GM19452 (cell line): ENCODE results near the gene SERPIND1.

ENCODE experiments used
- ATAC-seq: cut with Tn5 transposase; IDR thresholded peaks from one replicate; pipeline ENCODE4 v1.9.1; 2021; ENCODE audit not compliant: unreplicated experiment

The SERPIND1 gene

DNA sequence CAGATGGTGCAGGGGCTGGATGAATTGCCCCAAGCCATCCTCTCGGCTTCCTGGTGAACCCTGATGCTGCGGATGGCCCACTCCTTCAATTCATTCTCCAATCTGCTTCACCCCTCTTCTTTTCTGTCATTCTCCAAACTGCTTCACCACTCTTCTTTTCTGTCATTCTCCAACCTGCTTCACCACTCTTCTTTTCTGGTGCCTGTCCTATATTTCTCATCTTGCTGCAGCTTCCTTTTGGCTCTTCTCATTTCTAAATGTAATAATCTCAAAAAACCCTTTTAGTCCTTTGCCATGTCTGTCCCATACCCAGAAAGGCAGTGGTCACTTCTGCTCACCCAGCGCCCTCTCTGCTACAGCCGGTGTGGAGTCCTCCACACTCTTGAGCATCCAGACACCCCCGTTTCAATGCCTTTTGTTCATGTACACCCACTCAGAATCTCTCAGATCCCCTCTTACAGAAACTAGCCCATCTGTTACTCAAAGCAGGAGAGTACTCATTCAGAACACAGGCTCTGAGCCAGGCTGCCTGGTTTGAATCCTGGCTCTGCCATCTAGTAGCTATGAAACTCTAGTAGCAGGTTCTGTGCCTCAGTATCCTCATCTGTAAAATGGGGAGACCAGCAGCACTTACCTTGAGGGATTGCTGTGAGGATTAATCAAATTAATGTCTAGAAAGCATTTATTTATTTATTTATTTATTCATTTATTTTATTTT lies 14.9 kb downstream of the SERPIND1 start:
- no peak for ATAC-seq

DNA sequence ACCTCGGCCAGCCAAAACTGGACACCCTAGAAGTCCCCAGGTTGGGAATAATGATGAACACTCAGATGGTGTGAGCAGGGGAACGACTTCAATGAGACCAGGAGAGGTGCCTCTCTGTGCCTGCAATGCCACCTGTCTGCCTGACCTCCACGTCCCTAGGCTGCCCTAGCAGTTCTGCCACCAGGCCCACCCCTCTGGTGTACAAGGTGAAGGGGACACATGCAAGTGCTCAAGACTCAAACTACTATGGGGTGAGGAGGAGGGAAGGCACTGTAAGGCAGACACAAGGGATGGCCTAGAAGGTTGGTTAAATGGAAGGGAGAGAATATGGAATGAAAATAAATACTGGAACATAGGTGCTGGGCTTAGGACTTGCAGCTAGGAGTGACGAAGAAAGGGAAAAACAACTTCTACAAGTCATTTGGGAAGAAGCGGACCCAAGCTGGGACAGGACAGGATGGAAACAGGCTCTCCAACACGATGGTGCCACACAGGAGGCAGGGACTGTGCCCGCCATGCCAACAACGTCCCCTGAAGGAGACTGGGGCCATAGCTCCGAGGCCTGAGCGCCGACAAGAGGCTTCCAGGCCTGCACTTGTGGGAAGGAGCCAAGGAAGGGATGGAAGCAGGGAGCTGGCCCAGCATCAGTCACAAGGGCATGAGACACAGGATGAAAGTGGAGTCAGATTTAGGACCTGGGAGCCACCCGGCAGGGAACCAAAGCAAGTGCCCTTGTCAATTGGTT lies 18.5 kb downstream of the SERPIND1 start:
- no peak for ATAC-seq

GRCh38 chr22:20792966-20793728 lies 19.2 kb downstream of the SERPIND1 start:
- ATAC-seq, result no peak

GRCh38 chr22:20793748-20794649 lies 20.1 kb downstream of the SERPIND1 start:
- ATAC-seq, result no peak

- ATAC-seq, result no peak
Measured at GRCh38 chr22:20794650-20795413, 20.9 kb downstream of the SERPIND1 start.

- ATAC-seq, result no peak
Measured at GRCh38 chr22:20796731-20797130, 22.8 kb downstream of the SERPIND1 start.

GRCh38 chr22:20798218-20798617 lies 24.3 kb downstream of the SERPIND1 start:
- no peak for ATAC-seq

- ATAC-seq, result no peak
Measured at GRCh38 chr22:20798974-20799373, 25.1 kb downstream of the SERPIND1 start.

DNA sequence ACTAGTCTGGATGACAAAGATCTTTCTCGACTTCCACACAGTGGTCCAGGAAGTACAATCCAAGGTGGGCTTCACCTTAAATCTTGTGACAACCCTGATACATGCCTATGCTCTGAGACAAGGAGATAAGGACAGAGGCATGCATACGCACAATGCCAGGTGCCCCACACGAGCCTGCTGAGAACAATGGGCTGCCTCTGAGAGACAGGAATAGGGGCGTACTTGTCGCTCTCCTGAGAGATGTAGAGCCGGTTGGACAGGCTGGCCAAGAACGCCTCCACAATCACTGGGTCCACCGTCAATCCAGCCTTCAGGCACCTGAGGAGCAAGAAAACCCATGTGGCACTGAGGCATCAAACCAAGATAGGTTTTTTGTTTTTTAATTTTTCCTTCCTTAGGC lies 25.5 kb downstream of the SERPIND1 start:
- ATAC-seq, result no peak

DNA sequence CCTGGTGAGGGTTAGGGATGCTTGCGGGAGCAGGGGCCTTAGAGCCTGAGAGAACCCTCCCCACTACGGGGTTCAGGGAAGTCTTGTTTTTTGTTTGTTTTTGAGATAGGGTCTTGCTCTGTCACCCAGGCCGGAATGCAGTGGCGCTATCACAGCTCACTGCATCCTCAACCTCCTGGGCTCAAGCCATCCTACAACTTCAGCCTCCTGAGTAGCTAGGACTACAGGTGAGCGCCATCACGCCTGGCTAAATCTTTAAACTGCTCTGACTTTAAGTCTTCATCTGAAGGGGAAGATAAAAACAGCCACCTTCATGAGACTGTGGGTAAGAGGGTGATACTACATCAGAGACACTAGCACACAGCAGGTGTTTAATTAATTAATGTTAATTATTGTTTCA lies 28.5 kb downstream of the SERPIND1 start:
- ATAC-seq, result no peak

DNA sequence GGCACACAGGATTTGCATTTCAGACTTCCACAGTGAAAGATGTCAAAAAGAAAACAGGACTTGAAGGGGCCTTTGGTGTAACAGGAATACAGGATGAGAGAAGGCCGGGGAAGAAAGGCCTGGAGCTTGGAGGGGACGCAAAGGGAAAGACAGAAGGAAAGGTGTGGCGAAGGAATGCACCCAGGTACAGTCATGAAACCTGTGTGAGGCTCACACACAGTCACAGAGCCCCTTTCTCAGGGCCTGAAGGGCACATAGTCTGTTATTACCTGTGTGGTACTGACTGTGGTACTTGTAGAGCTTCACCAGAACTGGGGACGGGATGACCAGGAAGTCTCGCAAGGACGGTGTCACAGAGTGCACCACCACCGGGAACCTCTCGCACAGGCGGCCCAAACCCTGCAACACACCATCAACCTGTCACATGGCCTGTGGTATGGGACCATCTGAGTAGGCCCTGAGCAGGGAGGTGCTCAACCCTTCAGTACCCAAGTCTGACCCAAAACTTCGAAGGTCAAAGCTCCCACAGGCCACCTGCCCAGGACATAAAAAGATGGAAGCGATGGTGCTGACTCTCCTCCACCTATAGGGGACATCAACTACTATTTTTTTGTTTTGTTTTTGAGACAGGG lies 29.1 kb downstream of the SERPIND1 start:
- no peak for ATAC-seq

DNA sequence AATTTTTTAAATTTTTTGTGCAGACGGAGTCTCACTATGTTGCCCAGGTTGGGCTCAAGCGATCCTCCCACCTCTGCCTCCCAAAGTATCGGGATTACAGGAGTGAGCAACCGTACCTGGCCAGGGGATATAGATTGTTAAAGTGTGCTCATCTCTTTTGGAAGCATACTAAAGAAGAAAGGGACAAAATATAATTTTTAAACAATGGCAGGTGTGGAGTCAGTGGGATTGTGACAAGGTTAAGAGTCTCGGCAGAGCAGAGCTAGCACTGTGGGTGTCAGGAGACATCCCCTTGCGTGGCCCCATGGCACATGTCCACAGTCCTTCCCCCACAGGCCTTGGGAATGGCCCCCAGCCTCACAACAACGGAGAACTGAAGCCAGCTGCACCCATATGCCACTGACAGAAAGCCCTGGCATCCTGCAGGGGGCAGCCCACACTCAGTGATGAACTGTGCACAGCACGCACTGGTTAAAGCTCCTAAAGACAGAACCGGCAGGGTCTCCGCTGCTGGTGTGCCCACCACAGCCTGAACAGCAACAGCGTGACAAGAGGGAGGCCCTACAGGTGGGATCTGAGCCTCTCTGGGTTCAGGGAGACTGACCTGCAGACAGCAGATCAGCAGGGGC lies 29.9 kb downstream of the SERPIND1 start:
- no peak for ATAC-seq

DNA sequence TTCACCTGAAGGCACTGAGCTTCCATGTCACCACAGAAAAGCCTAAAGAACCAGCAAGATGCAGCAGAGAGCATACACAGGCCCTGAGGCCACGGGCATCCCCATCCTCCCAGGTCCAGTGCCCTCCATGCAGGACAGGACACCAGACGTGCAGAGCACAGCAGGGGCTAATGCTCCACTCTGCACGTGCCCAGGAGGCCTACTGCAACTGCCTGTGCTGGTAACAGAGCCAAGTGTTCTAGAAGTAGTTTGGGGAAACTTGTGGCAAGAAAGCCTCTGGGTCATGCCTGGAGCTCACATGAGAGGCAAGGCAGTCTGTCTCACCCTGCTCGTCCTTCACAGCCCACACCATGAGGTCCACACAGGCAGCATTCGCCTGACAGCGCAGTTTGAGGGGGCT lies 30.7 kb downstream of the SERPIND1 start:
- ATAC-seq, result no peak

- ATAC-seq, result no peak
Measured at GRCh38 chr22:20805972-20806471, 32.1 kb downstream of the SERPIND1 start.

- no peak for ATAC-seq
Measured at GRCh38 chr22:20807315-20807752, 33.4 kb downstream of the SERPIND1 start.

GRCh38 chr22:20808844-20809243 lies 34.9 kb downstream of the SERPIND1 start:
- ATAC-seq, result no peak

DNA sequence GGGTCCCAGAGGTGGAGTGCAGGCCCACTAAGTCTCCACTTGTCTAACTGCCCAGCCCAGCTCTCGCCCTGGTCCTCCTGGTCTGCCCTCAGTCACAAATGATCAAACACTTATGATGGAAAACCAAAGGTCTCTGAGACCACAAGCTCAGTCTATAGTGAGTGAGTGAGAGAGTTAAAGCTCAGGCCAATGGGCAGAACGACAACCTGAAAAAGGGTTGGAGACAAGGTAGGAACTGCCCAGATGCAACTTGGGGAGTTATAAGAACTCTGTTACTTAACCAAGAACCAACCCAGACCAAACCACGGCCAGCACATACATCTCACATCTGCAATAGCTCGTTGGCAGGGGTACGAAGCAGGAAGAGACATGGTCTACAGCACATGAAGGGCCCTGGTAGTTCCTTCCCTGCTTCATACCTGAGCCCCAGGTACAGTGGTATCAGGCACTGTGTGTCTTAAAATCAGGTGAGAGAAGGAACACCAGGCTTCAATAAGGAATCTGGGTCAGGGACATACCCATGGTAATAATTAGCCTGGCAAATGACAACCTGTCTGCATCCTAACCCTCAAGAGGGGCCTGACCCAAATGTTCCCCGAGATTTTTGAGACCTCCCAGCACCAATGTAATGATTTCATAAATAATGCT lies 35.7 kb downstream of the SERPIND1 start:
- ATAC-seq, result no peak

DNA sequence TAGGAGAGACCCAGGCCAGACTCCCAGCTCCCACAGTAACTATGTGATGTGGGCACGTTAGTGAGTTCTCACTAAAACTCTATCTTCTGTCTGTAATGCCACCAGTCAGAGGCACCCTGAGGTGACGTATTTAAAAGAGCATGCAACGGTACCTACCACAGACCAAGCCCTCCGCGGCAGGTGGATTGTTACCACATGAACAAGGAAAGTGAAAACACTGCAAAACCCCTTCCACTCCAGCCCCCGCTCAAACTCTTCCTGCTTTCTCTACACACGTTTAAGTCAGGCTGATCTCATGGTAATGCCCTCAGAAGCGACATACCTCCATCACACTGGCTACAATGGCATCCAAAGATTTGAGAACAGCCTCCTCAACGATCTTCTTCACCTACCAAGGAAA lies 36.7 kb downstream of the SERPIND1 start:
- ATAC-seq, result no peak
